HPDE6-E6E7 (cell line): Measurements from ENCODE around the gene ZBTB7A.

Source experiments
- DNase-seq: peaks from one replicate; pipeline ENCODE4 v3.0.0; 2011; ENCODE audit warnings: missing footprints; ENCODE audit errors: extremely low spot score

Gene ZBTB7A

DNA sequence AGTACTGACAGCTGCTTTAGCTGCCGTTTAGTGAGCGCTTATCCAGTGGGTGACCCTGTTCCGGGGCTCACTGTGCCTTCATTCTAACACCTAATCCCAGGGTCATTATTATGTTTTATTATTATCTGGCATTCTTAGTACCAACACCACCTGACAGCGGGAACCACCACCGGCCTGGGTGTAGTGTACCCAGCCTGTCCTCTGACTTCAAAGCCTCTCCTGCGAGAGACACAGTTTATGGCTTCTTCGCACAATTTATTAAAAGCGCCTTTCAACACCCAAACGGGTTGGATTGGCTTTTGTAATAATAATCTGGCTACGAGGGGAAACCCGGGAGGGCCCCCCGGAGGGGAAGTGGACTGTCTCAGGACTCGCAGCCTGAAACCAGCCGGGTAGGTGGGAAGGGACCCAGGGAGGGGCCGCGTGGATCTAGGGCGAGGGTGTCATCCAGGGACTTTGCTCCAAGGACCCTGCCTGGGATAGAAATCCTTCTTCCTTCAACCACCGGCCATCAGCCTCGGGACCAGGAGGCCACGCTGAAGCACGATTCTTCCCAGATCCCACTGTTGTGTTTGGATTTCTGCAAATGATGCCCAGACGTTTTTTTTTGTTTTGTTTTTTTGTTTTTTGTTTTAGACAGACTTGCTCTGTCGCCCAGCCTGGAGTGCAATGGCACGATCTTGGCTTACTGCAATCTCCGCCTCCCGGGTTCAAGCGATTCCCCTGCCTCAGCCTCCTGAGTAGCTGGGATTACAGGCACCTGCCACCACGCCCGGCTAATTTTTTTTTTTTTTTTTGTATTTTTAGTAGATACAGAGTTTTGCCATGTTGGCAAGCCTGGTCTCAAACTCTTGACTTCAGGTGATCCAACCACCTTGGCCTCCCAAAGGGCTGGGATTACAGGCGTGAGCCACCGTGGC, 1.6 kb upstream of the ZBTB7A start:
- DNase-seq: no peak

DNA sequence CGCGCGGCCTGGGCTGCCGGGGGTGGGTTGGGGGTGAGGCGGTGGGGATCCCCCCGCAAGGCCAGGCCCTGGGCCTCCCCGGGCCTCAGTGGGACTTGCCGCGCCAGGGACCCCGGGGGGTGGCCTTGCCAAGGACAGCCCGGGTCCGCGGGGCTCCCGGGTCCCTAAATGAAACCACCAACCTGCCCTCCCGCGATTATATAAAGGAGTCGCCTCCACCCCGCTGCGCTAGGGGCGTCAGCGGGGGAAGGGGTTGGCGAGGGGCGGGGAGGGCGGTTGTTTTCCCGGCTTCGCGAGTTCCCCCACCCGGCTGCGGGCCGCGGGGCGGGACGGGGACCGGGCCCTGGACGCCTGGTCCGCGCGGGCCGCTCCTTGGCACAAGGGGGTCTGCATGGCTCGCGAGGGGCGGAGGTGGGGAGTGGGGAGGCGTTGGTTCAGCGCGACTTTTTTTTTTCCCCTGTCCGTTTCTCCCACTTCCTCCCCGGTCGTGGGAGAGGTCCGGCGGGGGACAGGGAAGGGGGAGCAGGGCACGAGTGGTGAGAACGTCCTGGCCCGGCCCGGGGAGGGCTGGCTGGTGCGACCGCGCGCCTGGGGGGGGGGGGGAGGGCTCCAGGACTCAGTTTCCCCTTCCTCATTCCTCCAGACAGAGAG, 822 bp upstream of the ZBTB7A start:
- DNase-seq: no peak

DNA sequence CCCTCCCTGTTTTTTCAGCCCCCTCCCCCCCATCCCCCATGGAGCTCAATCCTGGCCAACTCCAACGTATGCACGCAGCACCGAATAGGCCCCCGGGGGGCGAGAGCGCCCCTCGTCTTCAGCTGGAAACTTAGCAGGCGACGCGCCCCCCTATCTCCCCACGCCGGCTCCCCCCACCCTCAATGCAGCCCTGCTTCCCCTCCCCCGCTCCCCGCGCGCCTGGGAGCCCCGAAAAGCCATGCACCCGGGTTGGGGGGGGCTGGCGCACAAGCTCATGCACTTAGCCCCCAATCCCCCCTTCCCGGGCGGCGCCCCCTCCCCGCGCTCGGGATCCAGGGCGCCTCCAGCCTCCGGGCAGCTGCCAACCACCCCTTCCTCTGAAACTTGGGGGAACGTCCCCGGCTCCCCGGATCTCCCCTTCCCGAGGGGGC, 508 bp downstream of the ZBTB7A start:
- no peak for DNase-seq

DNA sequence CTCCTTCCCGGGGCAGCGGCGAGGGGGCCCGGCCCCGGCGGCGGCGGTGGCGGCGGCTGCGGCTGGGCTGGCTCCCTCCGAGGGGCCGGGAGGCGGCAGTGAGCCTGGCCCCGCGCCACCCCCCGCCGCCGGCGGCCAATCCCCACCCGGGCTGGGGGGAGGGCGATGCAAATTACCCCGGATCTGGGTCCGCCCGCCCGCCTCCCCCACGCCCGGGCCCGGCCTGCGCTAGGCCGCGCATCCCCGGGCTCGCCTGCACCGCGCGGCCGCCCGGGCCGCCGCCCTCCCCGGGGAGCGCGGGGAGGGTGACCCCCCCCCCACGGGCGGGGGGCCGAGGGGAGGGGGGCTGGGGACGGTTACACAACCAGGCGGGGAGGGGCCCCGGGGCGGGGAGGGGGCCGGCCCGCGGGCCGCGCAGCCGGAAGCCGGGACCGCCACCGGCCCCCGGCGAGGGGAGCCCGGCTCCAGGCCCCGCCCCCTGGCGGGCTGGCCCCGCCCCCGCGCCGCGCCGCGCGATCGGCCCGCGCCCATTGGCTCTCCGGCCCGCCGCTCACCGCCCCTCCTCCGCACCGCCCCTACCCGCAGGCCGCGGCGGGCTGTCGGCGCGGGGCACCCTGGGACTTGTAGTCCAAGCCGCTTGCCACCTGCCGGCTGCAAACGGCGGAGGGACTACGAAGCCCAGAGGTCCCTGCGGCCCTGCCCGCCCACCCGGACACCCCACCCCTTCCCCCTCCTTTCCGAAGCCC, 1.1 kb downstream of the ZBTB7A start:
- DNase-seq: peak; percentile 87

DNA sequence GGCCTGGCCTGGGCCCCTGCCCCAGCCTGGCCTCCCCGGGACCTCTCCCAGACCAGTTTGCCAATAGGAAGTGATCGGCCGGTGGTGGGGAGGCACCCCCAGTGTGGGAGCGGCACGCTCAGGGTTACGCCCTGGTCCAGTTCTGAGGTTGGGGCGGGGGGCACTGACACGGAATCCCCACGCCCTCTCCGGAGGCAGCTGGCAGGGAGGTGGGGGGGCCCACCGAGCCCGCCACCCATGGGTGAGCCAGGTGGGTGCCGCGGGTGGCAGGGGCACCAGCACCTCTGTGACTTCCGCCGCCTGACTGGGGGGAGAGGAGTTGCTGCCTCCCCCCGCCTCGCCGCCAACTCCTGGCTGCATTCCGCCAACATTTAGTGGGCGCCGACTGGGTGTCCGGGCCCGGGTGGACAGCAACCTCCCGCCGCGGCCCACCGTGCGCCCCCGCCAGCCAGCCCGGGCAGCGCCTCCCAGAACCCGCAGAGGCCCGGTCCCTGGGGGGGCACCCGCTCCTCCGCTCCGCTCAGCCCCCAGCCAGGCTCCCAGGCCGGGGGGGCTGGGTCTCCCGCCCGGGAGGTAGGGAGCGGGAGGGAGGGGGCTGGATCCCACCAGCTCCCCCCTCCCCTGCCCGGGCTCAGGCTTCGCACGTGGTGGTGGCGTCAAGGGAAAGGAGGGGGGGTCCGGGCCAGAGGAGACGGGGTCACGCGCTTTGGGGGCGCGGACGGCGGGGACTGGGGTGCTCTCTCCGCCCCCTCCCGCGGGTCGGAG, 2.0 kb downstream of the ZBTB7A start:
- DNase-seq: no peak

DNA sequence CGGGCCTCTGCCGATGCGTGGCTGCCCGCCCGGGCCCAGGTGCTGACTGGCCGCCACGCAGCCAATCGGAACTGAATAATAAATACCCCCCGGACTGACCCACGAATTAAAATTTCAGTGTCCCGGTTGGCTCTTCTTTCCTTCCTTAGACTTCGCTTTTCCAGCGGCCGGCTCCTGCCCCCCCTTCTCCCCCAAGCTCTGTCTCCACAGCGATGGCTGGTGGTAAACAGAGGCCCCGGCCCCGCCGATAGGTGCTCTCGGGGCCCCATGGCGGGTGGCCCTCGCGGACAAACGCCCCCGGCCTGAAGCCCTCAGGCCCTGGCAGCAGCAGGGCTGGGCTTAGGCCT, 2.6 kb downstream of the ZBTB7A start:
- no peak for DNase-seq

DNA sequence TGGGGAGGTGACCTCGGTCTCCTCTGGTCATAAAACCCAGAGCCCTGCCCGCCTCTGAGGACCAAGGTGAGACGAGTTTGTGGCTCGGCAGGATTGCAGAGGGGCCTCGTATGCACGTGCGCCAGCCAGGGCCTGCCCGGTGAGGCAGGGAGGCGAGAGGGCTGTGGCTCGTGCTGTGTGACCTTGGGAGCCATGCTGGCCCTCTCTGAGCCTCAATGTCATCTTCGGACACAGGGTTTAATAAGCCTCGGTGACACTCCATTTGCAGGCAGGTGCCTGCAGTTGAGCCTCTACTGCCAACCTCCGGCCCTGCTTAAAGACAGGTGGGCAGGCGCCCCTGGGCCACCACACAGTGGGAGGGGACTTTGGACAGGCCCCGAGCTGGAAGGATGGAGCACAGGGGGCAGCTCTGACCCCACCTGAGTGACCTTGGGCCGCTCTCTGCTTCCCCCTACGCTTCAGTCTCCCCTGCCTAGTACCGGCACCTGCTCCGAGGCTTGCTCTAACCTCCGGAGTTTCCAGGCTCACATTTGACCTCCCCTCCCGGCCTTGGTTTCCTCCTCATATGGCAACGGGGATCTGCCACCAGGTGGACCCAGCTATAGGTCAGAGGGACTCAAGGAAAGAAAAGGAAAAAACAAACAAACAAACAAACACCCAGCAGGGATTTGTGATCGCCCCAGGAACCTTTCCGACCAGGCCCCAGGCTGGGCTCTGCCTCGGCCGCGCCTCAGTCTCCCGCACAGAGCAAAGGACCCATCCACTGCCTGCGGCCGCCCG, 3.1 kb downstream of the ZBTB7A start:
- no peak for DNase-seq

DNA sequence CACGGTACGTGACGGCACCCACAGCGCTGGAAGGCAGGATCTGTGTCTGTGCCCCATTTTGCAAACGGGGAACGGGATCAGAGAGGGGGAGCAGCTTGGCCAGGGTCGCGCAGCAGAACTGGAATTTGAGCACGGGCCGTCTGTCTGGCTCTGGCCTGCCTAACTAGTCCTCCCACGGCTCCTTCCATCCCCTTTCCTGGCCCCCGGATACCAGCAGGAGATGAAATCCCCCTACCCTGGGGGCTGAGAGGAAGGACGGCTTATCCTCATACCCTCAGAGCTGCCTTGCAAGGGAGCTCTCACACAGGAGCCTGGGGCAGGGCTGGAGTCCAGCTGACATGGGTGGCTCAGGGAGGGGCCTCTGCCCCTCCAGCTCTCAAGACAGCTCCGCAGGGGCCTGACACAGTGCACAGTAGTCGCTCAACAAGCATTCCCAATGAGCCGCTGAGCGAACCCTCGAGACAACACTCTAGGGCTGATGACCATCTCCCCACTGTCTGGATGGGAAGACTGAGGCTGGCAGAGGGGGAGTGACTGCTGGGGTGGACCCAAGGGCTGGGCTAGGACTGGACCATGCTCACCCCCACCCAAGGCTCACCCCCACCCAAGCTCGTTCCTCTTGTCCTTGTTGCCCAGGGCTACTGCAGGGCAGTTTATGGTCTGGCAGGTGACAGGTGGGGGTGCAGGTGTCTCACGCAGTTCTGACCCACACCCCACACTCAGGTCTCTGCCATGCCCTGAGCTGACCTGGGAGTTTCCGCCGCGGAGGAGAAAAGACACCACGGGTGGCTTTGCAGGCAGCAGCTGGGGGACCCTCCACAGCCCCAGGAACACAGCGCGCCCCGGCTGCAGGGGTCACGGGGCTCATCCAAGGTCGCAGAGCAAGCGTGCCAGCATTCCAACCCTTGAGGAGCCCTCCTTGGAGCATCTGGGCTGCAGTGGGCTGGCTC, 4.0 kb downstream of the ZBTB7A start:
- no peak for DNase-seq

DNA sequence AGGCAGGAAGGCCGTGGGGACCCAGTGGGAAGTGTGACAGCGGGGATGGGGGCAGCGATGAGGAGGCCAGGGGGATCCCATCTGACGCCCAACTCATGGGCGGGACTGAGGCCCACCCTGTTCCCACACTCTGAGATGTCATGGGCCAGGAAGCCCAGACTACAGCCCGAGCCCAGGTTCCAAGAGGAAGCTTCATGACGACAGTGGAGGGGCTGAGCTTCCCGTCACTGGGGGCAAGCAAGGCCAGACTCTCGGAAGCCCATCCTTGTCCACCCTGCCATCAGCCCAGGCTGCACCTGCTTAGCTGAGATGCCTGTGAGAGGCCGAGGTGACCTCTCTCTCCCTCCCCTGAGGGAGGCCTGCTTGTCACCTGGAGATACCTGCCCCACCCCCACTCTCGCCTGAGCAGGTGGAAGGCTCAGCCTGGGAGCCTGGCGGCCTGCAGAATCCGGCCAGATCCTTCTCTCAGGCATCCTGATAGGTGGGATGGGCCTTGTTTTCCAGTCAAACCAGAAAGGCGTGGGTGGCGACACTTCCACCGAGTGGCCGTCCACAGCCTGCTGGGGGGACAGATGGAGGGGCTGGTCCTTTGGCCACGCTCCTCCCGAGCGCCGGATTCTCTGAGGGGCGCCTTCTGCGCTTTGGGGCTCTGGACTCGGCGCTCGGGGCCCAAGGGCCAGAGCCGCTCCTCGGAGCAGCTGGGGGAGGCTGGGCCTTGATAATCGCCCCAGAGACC, 4.8 kb downstream of the ZBTB7A start:
- DNase-seq: no peak

DNA sequence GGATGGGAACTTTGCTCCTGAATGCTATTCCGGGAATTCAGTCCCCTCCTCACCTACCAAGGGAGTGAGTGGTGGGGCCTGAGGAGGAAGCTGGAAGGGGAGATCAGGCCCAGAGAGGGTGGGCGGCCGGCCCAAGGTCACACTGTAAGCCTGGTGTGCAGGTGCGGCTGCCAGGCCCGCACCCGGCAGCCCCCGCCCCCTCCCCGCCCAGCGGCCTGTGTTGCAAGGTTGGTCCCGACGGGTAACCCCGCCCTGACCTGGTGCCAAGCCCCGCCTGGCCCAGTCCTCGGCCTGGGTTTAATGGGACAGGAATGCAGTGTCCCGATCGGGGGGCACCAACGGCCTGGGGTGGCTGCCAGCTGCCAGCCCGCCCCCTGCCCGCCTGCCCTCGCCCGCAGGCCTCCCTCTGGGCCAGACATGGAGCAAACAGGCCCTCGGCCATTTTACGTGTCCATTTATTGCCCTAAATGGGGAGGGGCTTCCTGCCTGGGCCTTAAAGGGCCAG, 5.5 kb downstream of the ZBTB7A start:
- no peak for DNase-seq

DNA sequence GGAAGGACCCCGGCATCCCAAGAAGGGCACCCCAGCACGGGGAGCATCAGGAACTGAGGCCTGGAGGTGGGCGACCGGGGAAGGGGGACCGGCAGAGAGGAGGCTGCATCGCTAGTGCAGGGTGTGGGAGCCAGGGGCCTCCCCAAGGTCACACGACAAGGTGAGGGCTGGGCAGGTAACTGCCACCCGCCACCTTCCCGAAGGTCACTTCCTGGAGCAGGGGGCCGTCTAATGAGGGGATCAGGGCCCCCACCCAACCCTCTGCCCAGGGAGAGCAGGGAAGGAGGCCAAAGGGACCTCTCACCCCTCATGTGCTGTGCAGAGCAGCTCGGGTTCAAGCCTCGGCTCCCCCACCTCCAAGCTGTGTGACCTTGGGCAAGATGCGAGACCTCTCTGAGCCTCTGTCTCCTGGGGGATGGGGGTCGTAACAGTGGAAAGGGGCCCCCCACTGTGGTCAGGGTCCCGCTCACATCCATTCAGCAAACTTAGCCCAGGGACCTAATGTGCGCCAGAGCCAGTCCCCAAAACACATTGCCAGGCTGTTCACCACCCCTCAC, 6.0 kb downstream of the ZBTB7A start:
- DNase-seq: no peak

DNA sequence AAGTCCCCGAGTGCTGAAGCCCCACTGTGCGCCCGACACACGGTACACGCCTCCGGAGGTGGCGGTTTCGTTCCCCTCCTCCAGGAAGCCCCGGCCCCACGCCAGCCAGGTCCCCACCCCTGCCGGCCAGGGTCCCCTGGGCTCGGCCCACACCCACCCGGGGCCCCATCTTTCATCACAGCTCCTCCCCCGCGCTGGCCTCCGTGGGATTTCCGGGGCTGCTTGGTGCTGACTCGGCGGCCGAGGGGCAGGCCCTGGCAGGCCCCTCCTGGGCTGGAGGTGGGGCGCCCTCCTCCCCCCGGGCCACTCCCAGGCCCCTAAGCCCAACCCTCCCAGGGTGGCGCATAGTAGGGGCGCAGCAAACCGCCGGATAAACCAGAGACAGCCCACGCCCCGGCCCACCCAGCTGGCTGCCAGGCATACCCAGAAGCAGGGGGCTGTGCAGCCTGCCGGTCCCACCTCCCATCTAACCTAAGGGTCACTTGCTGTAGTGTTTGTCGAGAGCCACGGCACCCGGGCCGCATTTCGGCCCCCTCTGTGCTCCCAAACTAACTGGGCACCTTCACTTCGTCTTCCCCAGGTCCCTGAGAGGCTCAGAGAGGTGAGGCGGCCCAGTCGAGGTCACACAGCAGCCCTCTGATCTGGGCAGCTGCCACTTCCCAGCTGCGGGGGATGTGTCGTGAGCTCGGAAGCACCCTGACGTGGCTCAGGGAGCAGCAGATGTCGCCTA, 6.6 kb downstream of the ZBTB7A start:
- no peak for DNase-seq

DNA sequence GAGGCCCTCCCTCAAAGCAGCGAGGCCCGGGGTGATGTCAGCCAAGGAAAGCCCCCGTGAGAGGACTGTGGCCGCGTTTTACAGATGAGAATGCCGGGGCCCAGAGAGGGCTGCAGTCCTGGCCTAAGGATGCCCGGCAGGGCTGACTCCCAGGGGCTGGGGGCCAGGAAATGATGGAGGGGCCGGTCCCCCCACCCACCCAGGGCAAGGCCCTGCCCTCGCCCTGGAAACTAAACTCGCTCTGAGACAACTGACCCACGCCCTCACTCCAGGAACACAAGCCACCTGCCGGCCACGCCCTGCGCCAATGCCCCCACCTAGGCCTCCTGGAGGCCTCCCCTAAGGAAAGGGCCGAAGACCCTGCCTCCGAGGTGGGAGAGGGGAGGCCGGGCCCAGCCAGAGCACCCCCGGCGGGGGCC, 7.2 kb downstream of the ZBTB7A start:
- DNase-seq: no peak

DNA sequence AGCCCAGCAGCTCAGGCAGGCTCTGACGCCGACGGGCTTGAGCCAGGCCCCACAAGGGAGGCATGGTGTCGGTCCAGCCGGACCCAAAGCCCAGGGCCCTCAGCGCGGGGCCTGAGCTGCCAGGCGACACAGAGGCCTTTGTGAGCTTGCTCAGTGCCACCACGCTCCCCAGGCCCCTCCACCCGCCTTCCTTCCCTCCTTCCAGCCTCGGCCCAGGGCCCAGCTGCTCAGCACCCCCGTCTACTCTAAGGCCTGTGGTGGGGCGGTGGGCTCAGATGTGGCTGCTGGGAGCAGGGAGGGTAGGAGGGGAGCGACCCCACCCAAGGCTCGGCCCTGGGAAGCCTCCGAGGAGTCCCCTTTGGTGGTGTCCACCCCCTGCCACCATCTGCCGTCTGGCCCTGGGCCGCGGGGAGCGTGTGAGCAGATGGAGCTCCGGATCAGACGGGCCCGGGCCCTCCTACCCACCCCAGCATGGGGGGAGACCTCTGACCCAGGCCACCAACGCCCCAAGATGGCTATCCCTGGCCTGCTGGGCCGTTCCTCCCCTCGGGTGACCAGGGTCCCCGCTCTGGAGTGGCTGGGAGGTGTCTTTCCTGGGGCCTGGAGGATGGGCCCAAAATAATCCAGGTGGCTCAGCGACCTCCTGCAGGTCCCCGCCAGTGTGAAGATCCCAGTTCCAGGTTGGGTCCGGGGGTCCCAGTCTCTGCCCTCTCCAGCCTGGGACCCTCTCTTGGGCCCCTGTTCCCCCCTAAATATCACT, 7.8 kb downstream of the ZBTB7A start:
- DNase-seq: no peak

DNA sequence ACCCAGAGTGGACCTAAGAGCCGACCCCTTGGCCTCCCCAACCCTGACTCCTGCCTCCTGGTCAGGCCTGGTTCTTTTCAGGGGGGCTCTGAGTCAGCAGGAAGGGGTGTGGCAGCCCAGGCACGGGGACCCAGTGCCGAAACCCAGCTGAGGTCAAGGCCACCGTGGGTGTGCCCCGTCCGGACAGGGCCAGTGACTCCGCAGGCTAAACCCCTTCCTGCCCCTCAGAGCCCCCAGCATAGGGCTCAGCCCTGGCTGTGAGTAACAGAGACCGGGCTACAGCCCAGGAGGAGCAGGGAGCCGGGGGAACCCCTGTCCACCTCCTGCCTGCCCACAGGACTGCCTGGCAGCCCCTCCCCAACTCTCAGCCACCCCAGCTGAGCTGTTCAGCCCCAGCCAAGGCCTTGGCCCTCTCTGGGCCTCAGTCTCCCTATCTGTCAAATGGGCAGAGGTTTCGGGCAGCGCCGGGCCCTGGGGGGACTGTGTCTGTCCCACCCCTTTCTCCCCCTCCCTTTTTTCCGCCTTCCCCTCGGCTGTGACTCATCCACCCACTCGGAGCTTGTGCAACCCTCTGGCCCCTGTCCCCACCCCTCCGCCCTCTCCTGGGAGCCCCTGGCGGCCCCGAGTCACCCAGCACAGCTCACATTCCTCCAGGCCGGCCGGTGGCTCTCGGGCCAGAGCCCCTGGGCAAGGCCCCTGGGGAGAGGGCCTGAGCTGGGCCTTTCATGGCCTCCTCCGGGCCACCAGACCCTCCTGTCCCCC, 8.6 kb downstream of the ZBTB7A start:
- peak; percentile 85 for DNase-seq

DNA sequence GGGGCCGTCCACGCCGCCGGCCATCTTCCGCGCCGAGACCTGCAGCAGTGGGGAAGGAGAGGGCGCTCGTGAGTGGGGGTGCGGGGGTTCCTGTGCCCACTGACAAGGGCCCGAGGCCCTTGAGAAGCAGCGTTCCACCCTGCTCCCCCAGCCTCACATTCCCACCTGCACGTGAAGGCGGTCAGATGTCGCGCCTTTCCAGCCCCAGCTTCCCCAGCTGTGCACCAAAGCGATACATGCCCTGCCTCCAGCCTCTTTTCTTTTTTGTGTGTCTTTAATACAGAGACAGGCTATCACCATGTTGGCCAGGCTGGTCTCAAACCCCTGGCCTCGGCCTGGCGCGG, 11.5 kb downstream of the ZBTB7A start:
- DNase-seq: no peak
